ENCODE data around the gene TSPAN3.

TSPAN3 gene

GRCh38 chr15:77042955-77043920 lies 27.7 kb downstream of the TSPAN3 start:
- TF ChIP-seq POLR2AphosphoS5 (IDR thresholded peaks at IDR 0.05; ENCODE audit: low read depth) (peak; percentile 27; the same call in 1 of the 2 replicates), GABPA (IDR thresholded peaks at IDR 0.05; ENCODE audit: low read depth) (no peak), REST (IDR thresholded peaks at IDR 0.05; ENCODE audit: insufficient replicate concordance, low read depth) (no peak), CTCF (IDR thresholded peaks at IDR 0.05; ENCODE audit: insufficient read depth, low read length) (no peak)
- DNase-seq (ENCODE audit: low read depth in 1 of 2, low spot score in 1 of 2) = no peak
- H3K27me3 ChIP-seq (ENCODE audit: insufficient read depth, poor library complexity, severe bottlenecking) = no peaks in the 10 kb centered on the region
- H3K27ac ChIP-seq (replicated peaks) = no peak overlapping the region
- H3K4me3 ChIP-seq (replicated peaks; ENCODE audit: insufficient read depth, low read length) = no peak overlapping the region

- no peak overlapping the region for H3K27ac ChIP-seq (replicated peaks)
- no peak for DNase-seq (ENCODE audit: low read depth in 1 of 2, low spot score in 1 of 2)
- TF ChIP-seq GABPA (IDR thresholded peaks at IDR 0.05; ENCODE audit: low read depth) (no peak), SPI1 (IDR thresholded peaks at IDR 0.05; ENCODE audit: borderline replicate concordance, low read depth) (no peak), CTCF (IDR thresholded peaks at IDR 0.05; ENCODE audit: insufficient read depth, low read length) (no peak), REST (IDR thresholded peaks at IDR 0.05; ENCODE audit: insufficient replicate concordance, low read depth) (no peak), POLR2AphosphoS5 (IDR thresholded peaks at IDR 0.05; ENCODE audit: low read depth) (0 out of 2 replicates have a peak, but pooled peaks have one; percentile 28)
- no peaks in the 10 kb centered on the region for H3K27me3 ChIP-seq (ENCODE audit: insufficient read depth, poor library complexity, severe bottlenecking)
- no peak overlapping the region for H3K4me3 ChIP-seq (replicated peaks; ENCODE audit: insufficient read depth, low read length)
Observed at GRCh38 chr15:77042245-77042919, 28.5 kb downstream of the TSPAN3 start.

GRCh38 chr15:77040673-77041072 lies 30.2 kb downstream of the TSPAN3 start:
- TF ChIP-seq SPI1 (IDR thresholded peaks at IDR 0.05; ENCODE audit: borderline replicate concordance, low read depth) (no peak), POLR2AphosphoS5 (IDR thresholded peaks at IDR 0.05; ENCODE audit: low read depth) (no peak), REST (IDR thresholded peaks at IDR 0.05; ENCODE audit: insufficient replicate concordance, low read depth) (no peak), CTCF (IDR thresholded peaks at IDR 0.05; ENCODE audit: insufficient read depth, low read length) (no peak), GABPA (IDR thresholded peaks at IDR 0.05; ENCODE audit: low read depth) (no peak)
- H3K27me3 ChIP-seq (ENCODE audit: insufficient read depth, poor library complexity, severe bottlenecking) = no peaks in the 10 kb centered on the region
- H3K27ac ChIP-seq (replicated peaks) = no peak overlapping the region
- no peak overlapping the region for H3K4me3 ChIP-seq (replicated peaks; ENCODE audit: insufficient read depth, low read length)
- no peak for DNase-seq (ENCODE audit: low read depth in 1 of 2, low spot score in 1 of 2)
